HepG2 (cell line): ENCODE data around the gene C1R. TPM values are rescaled to one million over a fixed set of nuclear protein-coding genes. Genes with fewer than 3 reads are reported as not detected.

Experiments
- DRAP1 ChIP-seq: IDR thresholded peaks from 2 replicates; pipeline ENCODE4 v1.6.1; 2016; ENCODE audit warnings: missing genetic modification reagents, missing compliant biosample characterization
- FOXC1 ChIP-seq: sonication (generic); formaldehyde crosslinking; IDR thresholded peaks from 2 replicates; pipeline ENCODE4 v1.8.0; 2022; ENCODE audit warnings: mild to moderate bottlenecking, missing genetic modification reagents, borderline replicate concordance
- FOXP1 ChIP-seq, 2 experiments: fragments of 450-650 bp in 1 of 2; IDR thresholded peaks; 2 replicates each; pipeline ENCODE4 v1.6.1; 2017 to 2018; ENCODE audit warnings: antibody characterized with exemption in 1 of 2
- HMG20A ChIP-seq: IDR thresholded peaks from 2 replicates; pipeline ENCODE4 v1.6.1; 2016; ENCODE audit warnings: borderline replicate concordance
- HMG20B ChIP-seq: conservative IDR thresholded peaks from 2 replicates; pipeline ENCODE4 v1.6.1; 2016; ENCODE audit warnings: missing genetic modification reagents, missing compliant biosample characterization
- HOXA9 ChIP-seq: sonication (generic); formaldehyde crosslinking; IDR thresholded peaks from 2 replicates; pipeline ENCODE4 v1.8.1; 2022; ENCODE audit warnings: missing genetic modification reagents, mild to moderate bottlenecking, moderate library complexity, borderline replicate concordance
- MIXL1 ChIP-seq: IDR thresholded peaks from 2 replicates; pipeline ENCODE4 v1.6.1; 2016
- RERE ChIP-seq: IDR thresholded peaks from 2 replicates; pipeline ENCODE4 v1.6.1; 2016; ENCODE audit warnings: low read depth, missing genetic modification reagents, missing compliant biosample characterization
- SPEN ChIP-seq: sonication (generic); formaldehyde crosslinking; IDR thresholded peaks from 2 replicates; pipeline ENCODE4 v1.5.1; 2020; ENCODE audit warnings: low read depth, mild to moderate bottlenecking, missing genetic modification reagents
- TCF12 ChIP-seq, 2 experiments: fragments of 450-650 bp in 1 of 2; sonication (generic) in 1 of 2; formaldehyde crosslinking in 1 of 2; IDR thresholded peaks; 2 replicates each; pipeline versions ENCODE4 v1.6.1 to v1.8.0; 2017 to 2022; ENCODE audit warnings: antibody characterized with exemption in 1 of 2, mild to moderate bottlenecking in 1 of 2, missing genetic modification reagents in 1 of 2, moderate library complexity in 1 of 2
- TFAP4 ChIP-seq: sonication (generic); IDR thresholded peaks from 2 replicates; pipeline ENCODE4 v1.6.1; 2016; ENCODE audit warnings: low read depth, borderline replicate concordance
- UBTF ChIP-seq: sonication (generic); formaldehyde crosslinking; IDR thresholded peaks from 2 replicates; pipeline ENCODE4 v1.4.0; 2020; ENCODE audit warnings: mild to moderate bottlenecking, missing genetic modification reagents
- ZBTB25 ChIP-seq: IDR thresholded peaks from 2 replicates; pipeline ENCODE4 v1.6.1; 2018; ENCODE audit warnings: missing genetic modification reagents
- ZNF225 ChIP-seq: sonication (generic); formaldehyde crosslinking; IDR thresholded peaks from 2 replicates; pipeline ENCODE4 v1.4.0; 2020; ENCODE audit warnings: mild to moderate bottlenecking, missing genetic modification reagents
- ZNF598 ChIP-seq: sonication (generic); formaldehyde crosslinking; IDR thresholded peaks from 2 replicates; pipeline ENCODE4 v1.5.1; 2020; ENCODE audit warnings: mild to moderate bottlenecking, missing genetic modification reagents, borderline replicate concordance
- ZNF740 ChIP-seq: sonication (generic); formaldehyde crosslinking; IDR thresholded peaks from 2 replicates; pipeline ENCODE4 v1.4.0; 2020; ENCODE audit warnings: missing genetic modification reagents
- ZNF766 ChIP-seq: sonication (generic); formaldehyde crosslinking; IDR thresholded peaks from 2 replicates; pipeline ENCODE4 v1.5.0; 2020; ENCODE audit warnings: missing genetic modification reagents, borderline replicate concordance
- ZSCAN31 ChIP-seq: sonication (generic); formaldehyde crosslinking; IDR thresholded peaks from 2 replicates; pipeline ENCODE4 v1.5.0; 2020; ENCODE audit warnings: low read depth, mild to moderate bottlenecking, missing genetic modification reagents
- polyA plus RNA-seq, 8 experiments: library from polyadenylated mRNA; depleted of rRNA in 3 of 8; stranded (reverse) in 7 of 8; unstranded in 1 of 8; fragments of >200 nt; fragmentation: Illumina TruSeq in 4 of 8; extraction: Trizol in 4 of 8; gene quantifications; 2 replicates each; pipeline versions ENCODE4 v1.2.1 to v1.2.3, GENCODE V29; 2011 to 2016; ENCODE audit warnings: low read depth in 4 of 8, missing spikeins in 1 of 8, mixed read lengths in 1 of 8; ENCODE audit not compliant: insufficient read depth in 1 of 8
- total RNA-seq, 5 experiments: library from RNA; depleted of rRNA; stranded (reverse); fragments of >200 nt; fragmentation: Illumina TruSeq; extraction: Trizol; gene quantifications; 2 replicates each; pipeline ENCODE4 v1.2.3, GENCODE V29; 2016; ENCODE audit warnings: low read depth in 1 of 5

Gene C1R
- total and polyA plus RNA-seq, 2 of the 13 experiments (the other 11 are each of a cell fraction or from before 2014, with no cell fraction given), result 3.5 to 6.5 TPM

GRCh38 chr12:7127916-7128626, 35.8 kb upstream of the C1R start (continued):
- TF ChIP-seq UBTF (CRISPR knock-in tag) (no peak; the same call in none of the 2 replicates), ZNF740 (CRISPR knock-in tag) (no peak), MIXL1 (0 out of 2 replicates have a peak, but pooled peaks have one; percentile 30), ZNF598 (CRISPR knock-in tag) (no peak), ZNF225 (no peak), SPEN (peak; percentile 45; the same call in 1 of the 2 replicates), DRAP1 (peak; percentile 43; the same call in 1 of the 2 replicates), ZNF766 (CRISPR knock-in tag) (no peak), HOXA9 (CRISPR knock-in tag) (no peak), ZBTB25 (CRISPR knock-in tag) (0 out of 2 replicates have a peak, but pooled peaks have one; percentile 34), HMG20B (CRISPR knock-in tag) (no peak), HMG20A (peak; percentile 48), TFAP4 (no peak), RERE (no peak), ZSCAN31 (CRISPR knock-in tag) (peak; percentile 39; the same call in 1 of the 2 replicates), TCF12 (IDR thresholded peaks at IDR 0.05) (no peak), TCF12 (CRISPR knock-in tag; IDR thresholded peaks at IDR 0.05) (peak; percentile 74; the same call in 1 of the 2 replicates), FOXP1 (IDR thresholded peaks at IDR 0.05) (no peak), FOXP1 (CRISPR knock-in tag; IDR thresholded peaks at IDR 0.05) (0 out of 2 replicates have a peak, but pooled peaks have one; percentile 30), FOXC1 (CRISPR knock-in tag) (no peak)
